HG02970 (cell line): Measurements from ENCODE around the gene TMEM130.

Experiments used
- ATAC-seq: cut with Tn5 transposase; IDR thresholded peaks from one replicate; pipeline ENCODE4 v1.9.1; 2021; ENCODE audit warnings: mild to moderate bottlenecking, moderate library complexity, moderate number of reproducible peaks; ENCODE audit not compliant: unreplicated experiment, low FRiP score

The TMEM130 gene

DNA sequence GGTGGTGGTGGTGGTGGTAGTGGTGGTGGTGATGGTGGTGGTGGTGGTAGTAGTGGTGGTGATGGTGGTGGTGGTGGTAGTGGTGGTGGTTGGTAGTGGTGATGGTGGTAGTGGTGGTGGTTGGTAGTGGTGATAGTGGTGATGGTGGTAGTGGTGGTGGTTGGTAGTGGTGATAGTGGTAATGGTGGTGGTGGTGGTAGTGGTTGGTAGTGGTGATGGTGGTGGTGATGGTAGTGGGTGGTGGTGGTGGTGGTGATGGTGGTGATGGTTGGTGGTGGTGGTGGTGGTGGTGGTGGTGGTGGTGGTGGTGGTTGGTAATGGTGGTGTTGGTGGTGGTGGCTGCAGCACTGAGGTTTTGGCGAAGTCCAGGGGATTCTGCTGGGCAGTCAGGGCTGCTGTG lies 58.5 kb downstream of the TMEM130 start:
- ATAC-seq = no peak

GRCh38 chr7:98810153-98810802 lies 59.5 kb downstream of the TMEM130 start:
- ATAC-seq = no peak

DNA sequence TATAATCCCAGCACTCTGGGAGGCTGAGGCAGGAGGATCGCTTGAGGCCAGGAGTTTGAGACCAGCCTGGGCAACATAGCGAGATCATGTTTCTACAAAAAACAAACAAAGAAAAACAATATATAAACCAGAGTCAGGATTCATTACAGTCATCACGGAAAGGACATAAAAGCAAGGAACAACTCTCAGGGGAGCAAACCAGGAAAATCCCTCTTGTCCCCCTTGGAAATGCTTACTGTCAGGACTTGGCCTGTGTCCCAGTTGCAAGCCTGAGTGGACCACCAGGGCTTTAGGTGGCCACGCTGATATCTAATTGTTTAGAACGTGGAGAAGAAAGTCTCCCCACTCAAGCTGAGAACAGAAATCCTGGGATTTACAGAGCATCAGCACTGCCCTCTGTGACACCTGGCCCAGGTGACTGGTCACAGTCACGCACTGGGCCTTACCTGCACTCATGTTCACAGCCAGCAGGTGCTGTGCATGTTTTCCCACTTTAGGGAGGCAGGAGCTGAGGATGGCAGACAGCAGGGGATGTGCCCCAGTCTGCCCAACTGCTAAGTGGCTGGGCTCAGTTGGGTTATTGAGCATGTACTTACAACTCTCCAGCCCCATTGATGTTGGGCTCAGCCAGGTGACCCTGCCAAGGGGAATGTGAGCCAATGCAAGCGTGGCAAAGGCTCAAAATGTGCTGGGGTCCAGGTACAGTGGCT lies 60.9 kb downstream of the TMEM130 start:
- no peak for ATAC-seq

DNA sequence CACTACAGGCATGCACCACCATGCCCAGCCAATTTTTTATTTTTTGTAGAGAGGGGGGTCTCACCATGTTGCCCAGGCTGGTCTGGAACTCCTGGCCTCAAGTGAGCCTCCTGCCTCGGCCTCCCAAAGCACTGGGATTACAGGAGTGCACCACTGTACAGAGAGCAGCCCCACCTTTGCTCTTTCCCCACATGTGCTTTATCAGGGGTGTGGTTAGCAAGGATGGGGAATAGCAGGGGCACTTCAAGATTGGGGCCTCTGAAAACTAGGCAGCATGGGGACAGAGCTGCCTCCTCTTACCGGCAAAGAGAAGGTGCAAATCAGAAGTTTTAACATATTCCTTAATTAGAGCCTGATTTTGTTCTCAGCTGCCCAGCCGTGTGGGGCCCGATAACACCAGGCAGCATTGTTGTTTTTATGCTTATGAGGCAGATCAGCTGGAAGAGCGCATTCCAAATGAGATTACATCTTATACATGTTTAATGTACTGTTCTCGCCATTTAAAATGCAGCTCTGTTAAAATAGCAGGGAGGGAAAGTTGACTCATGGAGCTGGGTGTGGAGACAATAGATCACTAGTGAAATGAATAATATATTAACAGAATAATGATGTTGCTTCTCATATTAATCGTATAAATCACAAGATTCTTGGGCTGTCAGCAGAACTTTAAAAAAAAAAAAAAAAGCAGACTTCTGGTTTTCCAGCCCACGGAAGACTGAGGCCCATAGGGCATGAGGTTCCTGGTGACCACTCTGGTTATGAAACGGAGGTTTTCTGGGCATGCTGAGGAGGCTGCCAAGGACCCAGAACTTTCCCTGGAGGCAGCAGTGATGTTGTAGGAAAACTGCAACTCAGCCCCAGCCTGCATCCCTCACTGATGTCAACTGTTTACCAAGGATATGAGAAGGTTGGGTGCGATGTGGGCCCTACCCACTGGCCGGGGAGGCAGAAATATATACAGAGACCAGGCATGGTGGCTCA lies 62.5 kb downstream of the TMEM130 start:
- ATAC-seq = no peak

DNA sequence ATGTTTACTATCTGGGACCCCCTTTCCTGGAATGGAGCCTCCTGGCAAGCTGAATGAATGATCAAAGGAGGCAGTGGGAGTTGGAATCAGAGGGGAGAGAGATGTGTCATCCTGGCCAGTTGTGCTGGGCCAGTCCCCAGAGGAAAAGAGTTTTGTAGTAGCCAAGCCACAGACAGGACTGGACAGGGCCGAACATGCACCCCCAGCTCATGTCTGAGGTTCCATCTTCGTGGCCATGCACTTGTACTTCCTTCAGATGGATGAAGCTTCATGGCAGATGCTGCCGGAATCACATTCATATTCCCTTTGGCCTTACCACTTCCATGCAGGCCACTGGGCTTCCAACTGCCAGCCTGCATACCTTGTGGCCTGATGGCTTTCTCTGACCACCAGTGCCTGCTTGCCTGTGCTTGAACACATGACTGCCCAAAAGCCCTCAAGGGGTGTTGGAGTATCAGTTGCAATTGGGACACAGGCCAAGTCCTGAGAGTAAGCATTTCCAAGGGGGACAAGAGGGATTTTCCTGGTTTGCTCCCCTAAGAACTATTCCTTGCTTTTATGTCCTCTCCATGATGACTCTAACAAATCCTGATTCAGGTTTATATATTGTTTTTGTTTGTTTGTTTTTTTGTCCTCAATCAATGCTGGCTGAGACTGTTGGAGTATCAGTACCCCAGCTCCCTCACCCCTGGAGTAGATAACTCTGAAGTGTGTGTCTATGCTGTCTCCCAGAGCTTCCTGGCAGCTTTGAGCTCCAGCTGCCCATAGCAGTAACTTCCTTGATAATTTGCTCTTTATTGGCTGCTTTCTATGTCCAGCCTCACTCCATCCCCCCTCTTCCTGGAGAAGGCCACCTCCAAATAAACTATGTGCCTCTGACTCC lies 63.6 kb downstream of the TMEM130 start:
- no peak for ATAC-seq

- ATAC-seq = peak; percentile 19
Observed at GRCh38 chr7:98802781-98803110, 67.1 kb downstream of the TMEM130 start.

GRCh38 chr7:98802088-98802780 lies 67.6 kb downstream of the TMEM130 start:
- peak; percentile 71 for ATAC-seq

GRCh38 chr7:98800996-98801395 lies 68.8 kb downstream of the TMEM130 start:
- no peak for ATAC-seq

DNA sequence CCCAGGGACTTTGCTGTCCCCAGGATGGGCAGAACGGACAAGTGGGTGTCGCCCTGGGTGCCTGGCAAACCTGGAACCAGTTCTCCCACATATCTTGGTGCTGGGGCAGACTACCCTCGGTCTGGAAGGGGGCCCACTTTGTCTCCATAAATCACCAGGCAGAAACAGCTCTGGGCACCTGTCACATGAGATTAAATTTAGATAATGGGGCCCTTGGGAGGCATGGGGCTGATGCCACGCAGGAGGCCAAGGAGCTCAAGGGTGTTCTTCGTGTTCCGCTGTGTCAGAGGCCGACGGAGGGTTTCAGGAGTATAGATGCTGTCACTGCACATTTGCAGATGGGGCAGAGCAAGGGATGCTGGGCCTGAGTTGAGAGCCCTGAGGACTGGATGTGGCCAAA lies 72.7 kb downstream of the TMEM130 start:
- ATAC-seq = no peak
